Measurements from ENCODE around the gene RPTOR.
A peak's percentile ranks its signal among the peaks of the same experiment; 100 is the strongest.

The RPTOR gene

DNA sequence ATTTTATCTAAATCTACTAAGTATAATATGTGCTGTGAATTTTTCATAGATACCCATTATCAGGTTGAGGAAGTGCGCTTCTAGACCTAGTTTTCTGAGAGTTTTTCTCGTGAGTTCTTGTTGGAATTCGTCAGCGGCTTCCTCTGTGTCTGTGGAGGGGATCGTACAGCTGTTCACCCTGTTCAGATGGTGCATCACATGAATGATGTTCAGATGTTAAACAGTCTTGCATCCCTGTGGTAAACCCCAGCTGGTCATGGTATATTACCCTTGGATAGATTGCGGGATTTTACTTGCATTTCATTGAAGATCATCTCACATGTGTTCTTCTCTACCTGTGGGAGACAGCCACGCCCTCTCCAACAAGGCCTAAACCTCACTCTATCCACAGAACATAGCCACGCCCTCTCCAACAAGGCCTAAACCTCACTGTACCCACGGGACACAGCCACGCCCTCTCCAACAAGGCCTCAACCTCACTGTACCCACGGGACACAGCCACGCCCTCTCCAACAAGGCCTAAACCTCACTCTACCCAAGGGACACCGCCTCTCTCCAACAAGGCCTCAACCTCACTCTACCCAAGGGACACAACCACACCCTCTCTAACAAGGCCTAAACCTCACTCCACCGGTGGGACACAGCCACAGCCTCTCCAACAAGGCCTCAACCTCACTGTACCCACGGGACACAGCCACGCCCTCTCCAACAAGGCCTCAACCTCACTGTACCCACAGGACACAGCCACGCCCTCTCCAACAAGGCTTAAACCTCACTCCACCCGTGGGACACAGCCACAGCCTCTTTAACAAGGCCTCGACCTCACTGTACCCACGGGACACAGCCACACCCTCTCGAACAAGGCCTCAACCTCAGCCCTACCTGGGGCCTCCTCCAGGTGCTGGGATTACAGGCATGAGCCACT is 266.8 kb downstream of the RPTOR start:
- ChIA-PET CTCF (interaction anchor here (0.7 kb wide), 1 partner anchor 1863 kb away, joined by 3 read pairs; no protein-coding TSS in a partner anchor), POLR2A (no interaction called here)

DNA sequence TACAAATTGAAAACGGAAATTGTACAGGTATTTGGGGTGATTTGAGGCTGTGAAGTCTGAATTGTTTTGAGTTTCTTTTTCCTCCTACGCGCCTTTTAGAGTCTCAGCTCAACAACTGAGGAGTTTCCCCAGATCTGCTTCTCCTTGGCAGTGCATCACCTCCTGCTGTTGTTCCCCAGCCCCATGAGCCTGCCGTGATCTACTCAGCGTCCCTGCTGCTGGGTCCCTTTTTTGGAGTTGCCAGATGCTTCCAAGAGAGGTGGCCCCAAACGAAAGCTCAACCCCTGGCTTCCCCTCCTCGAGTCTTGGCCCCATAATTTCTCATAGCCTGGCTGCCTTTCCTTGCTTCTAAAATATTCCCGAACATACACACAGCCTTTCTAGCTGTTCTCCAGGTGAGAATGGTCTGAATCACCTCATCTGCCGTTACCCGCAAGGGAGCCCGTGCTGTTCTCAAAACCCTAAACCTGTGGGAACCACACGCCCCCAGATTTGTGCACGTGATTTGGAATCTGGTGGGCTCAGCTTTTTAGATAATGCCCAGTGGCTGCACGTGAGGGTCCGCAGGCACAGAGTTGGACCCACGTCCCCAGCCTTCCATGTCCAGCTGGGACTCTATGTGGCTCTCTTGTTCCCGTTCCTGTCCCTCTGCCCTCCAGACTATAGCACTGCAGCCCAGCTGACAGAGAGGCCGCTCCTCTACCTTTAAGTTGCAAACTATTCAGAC is 267.9 kb downstream of the RPTOR start:
- ChIA-PET CTCF (interaction anchor here (0.7 kb wide), 2 partner anchors 31 to 1862 kb away, joined by 3 read pairs; no protein-coding TSS in a partner anchor), POLR2A (no interaction called here)
- H3K27ac ChIP-seq (ENCODE audit: extremely low read depth, low read depth, low read length), result no peak overlapping the region
- H3K4me1 ChIP-seq (ENCODE audit: control insufficient read depth, insufficient read depth, low read length), result no peaks in the 10 kb centered on the region
- H3K36me3 ChIP-seq (ENCODE audit: control insufficient read depth in 2 of 2, insufficient read depth in 1 of 2, low read length in 2 of 2), result peaks cover 0 to 13% of the 10 kb centered on the region in 2 experiments; a peak in 1 of 3 replicates
- H3K9me3 ChIP-seq (ENCODE audit: control insufficient read depth, insufficient read depth, low read depth, low read length), result no peaks in the 10 kb centered on the region
- H3K4me3 ChIP-seq (ENCODE audit: low read depth, low read length), result no peak overlapping the region
- TF ChIP-seq, protein P1, sequence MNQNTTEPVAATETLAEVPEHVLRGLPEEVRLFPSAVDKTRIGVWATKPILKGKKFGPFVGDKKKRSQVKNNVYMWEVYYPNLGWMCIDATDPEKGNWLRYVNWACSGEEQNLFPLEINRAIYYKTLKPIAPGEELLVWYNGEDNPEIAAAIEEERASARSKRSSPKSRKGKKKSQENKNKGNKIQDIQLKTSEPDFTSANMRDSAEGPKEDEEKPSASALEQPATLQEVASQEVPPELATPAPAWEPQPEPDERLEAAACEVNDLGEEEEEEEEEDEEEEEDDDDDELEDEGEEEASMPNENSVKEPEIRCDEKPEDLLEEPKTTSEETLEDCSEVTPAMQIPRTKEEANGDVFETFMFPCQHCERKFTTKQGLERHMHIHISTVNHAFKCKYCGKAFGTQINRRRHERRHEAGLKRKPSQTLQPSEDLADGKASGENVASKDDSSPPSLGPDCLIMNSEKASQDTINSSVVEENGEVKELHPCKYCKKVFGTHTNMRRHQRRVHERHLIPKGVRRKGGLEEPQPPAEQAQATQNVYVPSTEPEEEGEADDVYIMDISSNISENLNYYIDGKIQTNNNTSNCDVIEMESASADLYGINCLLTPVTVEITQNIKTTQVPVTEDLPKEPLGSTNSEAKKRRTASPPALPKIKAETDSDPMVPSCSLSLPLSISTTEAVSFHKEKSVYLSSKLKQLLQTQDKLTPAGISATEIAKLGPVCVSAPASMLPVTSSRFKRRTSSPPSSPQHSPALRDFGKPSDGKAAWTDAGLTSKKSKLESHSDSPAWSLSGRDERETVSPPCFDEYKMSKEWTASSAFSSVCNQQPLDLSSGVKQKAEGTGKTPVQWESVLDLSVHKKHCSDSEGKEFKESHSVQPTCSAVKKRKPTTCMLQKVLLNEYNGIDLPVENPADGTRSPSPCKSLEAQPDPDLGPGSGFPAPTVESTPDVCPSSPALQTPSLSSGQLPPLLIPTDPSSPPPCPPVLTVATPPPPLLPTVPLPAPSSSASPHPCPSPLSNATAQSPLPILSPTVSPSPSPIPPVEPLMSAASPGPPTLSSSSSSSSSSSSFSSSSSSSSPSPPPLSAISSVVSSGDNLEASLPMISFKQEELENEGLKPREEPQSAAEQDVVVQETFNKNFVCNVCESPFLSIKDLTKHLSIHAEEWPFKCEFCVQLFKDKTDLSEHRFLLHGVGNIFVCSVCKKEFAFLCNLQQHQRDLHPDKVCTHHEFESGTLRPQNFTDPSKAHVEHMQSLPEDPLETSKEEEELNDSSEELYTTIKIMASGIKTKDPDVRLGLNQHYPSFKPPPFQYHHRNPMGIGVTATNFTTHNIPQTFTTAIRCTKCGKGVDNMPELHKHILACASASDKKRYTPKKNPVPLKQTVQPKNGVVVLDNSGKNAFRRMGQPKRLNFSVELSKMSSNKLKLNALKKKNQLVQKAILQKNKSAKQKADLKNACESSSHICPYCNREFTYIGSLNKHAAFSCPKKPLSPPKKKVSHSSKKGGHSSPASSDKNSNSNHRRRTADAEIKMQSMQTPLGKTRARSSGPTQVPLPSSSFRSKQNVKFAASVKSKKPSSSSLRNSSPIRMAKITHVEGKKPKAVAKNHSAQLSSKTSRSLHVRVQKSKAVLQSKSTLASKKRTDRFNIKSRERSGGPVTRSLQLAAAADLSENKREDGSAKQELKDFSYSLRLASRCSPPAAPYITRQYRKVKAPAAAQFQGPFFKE (tag by site-specific recombination; IDR thresholded peaks at IDR 0.05; ENCODE audit: borderline replicate concordance), result no peak
- TF ChIP-seq ZNF302 (tag by site-specific recombination; IDR thresholded peaks at IDR 0.05; ENCODE audit: low read depth) (no peak), ZNF843 (tag by site-specific recombination; IDR thresholded peaks at IDR 0.05) (no peak), ZNF112 (tag by site-specific recombination; IDR thresholded peaks at IDR 0.05) (no peak), ZNF114 (tag by site-specific recombination; IDR thresholded peaks at IDR 0.05) (no peak), SP2 (tag by site-specific recombination; IDR thresholded peaks at IDR 0.05) (no peak), ZNF292 (tag by site-specific recombination; IDR thresholded peaks at IDR 0.05; ENCODE audit: borderline replicate concordance, low read depth) (no peak), TRIM28 (IDR thresholded peaks at IDR 0.05; ENCODE audit: borderline replicate concordance, low read length) (no peak), ZNF2 (tag by site-specific recombination; IDR thresholded peaks at IDR 0.05) (no peak), MYNN (tag by site-specific recombination; IDR thresholded peaks at IDR 0.05; ENCODE audit: borderline replicate concordance) (no peak), ZNF223 (tag by site-specific recombination; IDR thresholded peaks at IDR 0.05) (no peak), HOXC10 (CRISPR knock-in tag; IDR thresholded peaks at IDR 0.05) (no peak), BCL11A (tag by site-specific recombination; IDR thresholded peaks at IDR 0.05; ENCODE audit: low read depth) (no peak)
- TF ChIP-seq, protein P2, sequence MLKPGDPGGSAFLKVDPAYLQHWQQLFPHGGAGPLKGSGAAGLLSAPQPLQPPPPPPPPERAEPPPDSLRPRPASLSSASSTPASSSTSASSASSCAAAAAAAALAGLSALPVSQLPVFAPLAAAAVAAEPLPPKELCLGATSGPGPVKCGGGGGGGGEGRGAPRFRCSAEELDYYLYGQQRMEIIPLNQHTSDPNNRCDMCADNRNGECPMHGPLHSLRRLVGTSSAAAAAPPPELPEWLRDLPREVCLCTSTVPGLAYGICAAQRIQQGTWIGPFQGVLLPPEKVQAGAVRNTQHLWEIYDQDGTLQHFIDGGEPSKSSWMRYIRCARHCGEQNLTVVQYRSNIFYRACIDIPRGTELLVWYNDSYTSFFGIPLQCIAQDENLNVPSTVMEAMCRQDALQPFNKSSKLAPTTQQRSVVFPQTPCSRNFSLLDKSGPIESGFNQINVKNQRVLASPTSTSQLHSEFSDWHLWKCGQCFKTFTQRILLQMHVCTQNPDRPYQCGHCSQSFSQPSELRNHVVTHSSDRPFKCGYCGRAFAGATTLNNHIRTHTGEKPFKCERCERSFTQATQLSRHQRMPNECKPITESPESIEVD (tag by site-specific recombination; IDR thresholded peaks at IDR 0.05), result no peak
- TF ChIP-seq, protein P3, sequence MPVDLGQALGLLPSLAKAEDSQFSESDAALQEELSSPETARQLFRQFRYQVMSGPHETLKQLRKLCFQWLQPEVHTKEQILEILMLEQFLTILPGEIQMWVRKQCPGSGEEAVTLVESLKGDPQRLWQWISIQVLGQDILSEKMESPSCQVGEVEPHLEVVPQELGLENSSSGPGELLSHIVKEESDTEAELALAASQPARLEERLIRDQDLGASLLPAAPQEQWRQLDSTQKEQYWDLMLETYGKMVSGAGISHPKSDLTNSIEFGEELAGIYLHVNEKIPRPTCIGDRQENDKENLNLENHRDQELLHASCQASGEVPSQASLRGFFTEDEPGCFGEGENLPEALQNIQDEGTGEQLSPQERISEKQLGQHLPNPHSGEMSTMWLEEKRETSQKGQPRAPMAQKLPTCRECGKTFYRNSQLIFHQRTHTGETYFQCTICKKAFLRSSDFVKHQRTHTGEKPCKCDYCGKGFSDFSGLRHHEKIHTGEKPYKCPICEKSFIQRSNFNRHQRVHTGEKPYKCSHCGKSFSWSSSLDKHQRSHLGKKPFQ (tag by site-specific recombination; IDR thresholded peaks at IDR 0.05), result no peak

More for the DNA sequence above, 266.8 kb downstream of the RPTOR start:
- Histone ChIP-seq H3K9me3 (ENCODE audit: control insufficient read depth, insufficient read depth, low read depth, low read length) (no peaks in the 10 kb centered on the region), H3K36me3 (ENCODE audit: control insufficient read depth in 2 of 2, insufficient read depth in 1 of 2, low read length in 2 of 2) (peaks cover 0 to 13% of the 10 kb centered on the region in 2 experiments; a peak in 2 of 3 replicates), H3K4me3 (ENCODE audit: low read depth, low read length) (no peak overlapping the region), H3K4me1 (ENCODE audit: control insufficient read depth, insufficient read depth, low read length) (no peaks in the 10 kb centered on the region), H3K27ac (ENCODE audit: extremely low read depth, low read depth, low read length) (no peak overlapping the region)
- TF ChIP-seq, protein P4, sequence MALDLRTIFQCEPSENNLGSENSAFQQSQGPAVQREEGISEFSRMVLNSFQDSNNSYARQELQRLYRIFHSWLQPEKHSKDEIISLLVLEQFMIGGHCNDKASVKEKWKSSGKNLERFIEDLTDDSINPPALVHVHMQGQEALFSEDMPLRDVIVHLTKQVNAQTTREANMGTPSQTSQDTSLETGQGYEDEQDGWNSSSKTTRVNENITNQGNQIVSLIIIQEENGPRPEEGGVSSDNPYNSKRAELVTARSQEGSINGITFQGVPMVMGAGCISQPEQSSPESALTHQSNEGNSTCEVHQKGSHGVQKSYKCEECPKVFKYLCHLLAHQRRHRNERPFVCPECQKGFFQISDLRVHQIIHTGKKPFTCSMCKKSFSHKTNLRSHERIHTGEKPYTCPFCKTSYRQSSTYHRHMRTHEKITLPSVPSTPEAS (tag by site-specific recombination; IDR thresholded peaks at IDR 0.05), result no peak
- TF ChIP-seq KLF9 (tag by site-specific recombination; IDR thresholded peaks at IDR 0.05; ENCODE audit: low read depth), result 0 out of 2 replicates have a peak, but pooled peaks have one; percentile 40
- TF ChIP-seq, protein P5, sequence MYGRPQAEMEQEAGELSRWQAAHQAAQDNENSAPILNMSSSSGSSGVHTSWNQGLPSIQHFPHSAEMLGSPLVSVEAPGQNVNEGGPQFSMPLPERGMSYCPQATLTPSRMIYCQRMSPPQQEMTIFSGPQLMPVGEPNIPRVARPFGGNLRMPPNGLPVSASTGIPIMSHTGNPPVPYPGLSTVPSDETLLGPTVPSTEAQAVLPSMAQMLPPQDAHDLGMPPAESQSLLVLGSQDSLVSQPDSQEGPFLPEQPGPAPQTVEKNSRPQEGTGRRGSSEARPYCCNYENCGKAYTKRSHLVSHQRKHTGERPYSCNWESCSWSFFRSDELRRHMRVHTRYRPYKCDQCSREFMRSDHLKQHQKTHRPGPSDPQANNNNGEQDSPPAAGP (tag by site-specific recombination; IDR thresholded peaks at IDR 0.05), result 0 out of 2 replicates have a peak, but pooled peaks have one; percentile 40
- TF ChIP-seq KLF1 (tag by site-specific recombination; IDR thresholded peaks at IDR 0.05), result peak; percentile 100
